GM18505 (cell line): ENCODE results near the gene CAMSAP2.
A peak's percentile ranks its signal among the peaks of the same experiment; 100 is the strongest.

Experiments used
- ATAC-seq: cut with Tn5 transposase; IDR thresholded peaks from one replicate; pipeline ENCODE4 v1.9.1; 2021; ENCODE audit not compliant: unreplicated experiment
- POLR2A ChIP-seq: IDR thresholded peaks from 4 replicates; pipeline ENCODE4 v1.6.1; 2011; ENCODE audit warnings: borderline replicate concordance; ENCODE audit not compliant: insufficient read depth, insufficient read length; ENCODE audit errors: extremely low read depth

Gene CAMSAP2

DNA sequence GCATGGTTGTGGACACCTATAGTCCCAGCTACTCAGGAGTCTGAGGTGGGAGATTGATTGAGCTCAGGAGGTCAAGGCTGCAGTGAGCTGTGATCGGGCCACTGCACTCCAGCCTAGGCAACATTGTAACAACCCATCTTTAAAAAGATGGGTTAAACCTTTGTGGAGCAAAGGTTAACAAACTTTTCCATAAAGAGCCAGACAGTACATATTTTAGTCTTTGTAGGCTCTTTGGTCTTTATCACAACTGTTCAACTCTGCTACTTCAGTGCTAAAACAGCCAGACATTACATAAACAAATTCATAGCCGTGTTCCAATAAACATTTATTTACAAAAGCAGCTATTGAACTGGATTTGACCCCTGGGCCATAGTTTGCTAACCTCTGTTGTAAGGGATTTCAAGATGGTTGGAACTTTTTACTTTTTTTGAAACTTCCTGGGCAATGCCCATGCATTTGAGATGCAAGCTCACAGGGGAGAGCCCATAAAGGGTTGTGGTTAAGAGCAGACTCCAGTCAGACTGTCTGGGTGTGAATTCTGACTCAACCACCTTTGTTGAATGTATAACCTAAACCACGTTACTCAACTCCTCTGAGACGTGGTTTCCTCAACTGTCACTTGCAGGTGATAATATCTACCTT is 166.8 kb downstream of the CAMSAP2 start:
- no peak for ATAC-seq
- no peak for TF ChIP-seq POLR2A

DNA sequence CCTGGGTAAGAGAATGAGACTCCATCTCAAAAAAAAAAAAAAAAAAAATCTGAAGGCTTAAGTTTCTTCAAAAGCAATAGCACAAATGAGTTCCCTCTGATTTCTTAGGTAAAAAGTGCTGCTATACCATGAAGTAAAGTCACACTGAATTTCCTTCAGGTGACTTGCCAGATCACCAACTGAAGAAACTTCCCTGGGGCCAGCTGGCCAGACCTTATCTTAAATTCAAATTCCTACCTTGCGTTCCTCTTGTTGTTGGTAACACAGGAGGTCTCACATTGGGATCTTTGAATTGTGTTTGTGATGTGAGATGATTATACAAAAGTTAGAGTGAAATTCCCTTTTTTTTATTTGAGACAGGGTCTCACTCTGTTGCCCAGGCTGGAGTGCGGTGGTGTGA is 167.8 kb downstream of the CAMSAP2 start:
- TF ChIP-seq POLR2A = no peak
- ATAC-seq = no peak

DNA sequence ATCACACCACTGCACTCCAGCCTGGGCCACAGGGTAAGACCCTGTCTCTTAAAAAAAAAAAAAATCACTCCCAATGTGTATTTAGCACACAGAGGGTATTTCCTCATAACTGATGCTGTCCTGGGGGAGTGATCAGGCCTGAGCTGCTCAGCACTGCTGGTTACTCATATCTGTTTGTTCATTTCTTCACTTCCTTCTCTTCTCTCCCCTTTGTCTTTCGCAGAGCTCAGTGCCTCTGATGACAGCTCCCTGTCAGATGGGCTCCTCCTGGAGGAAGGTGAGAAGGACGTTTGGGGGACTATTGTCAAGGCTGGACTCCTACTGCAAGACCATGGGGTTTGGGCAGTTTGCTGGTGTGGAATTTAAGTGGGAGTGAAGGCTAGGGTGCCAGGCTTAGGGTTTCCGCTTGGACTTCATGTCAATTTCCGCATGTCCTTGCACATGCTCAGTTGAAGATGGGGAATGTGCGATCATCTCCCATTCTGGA is 169.0 kb downstream of the CAMSAP2 start:
- TF ChIP-seq POLR2A = no peak

DNA sequence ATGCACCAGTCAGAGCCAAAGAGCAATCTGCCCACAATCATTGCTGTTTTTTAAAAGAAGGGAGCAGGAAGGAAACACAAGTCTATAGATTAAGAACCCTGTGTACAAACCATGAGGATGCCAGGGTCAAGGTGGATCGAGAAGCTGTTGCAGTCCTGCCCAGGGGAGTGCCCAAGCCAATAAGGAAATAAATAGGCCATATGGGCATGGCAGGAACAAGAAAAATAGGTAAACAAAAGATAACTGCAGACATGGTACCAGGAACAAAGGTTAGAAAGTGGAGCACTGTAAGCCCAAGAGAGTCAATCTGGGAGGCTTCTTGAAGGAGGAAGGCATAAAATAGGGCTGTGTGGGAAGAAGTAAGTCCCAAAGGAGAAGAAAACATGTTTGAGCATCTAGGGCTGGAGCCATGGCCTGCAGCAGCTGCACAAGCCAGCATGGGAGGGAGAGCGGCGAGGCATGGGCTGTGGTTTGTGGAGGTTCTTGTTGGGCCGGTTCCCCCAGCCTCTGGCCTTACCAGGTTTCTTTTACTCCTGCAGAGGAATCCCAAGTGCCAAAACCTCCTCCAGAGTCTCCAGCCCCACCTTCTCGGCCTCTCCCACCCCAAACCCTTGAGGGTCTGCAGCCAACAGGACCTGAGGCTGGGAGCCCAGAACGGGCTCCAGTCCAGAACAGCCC is 169.6 kb downstream of the CAMSAP2 start:
- no peak for ATAC-seq
- TF ChIP-seq POLR2A = no peak

More for the DNA sequence above, 169.0 kb downstream of the CAMSAP2 start:
- peak; percentile 60 for ATAC-seq

DNA sequence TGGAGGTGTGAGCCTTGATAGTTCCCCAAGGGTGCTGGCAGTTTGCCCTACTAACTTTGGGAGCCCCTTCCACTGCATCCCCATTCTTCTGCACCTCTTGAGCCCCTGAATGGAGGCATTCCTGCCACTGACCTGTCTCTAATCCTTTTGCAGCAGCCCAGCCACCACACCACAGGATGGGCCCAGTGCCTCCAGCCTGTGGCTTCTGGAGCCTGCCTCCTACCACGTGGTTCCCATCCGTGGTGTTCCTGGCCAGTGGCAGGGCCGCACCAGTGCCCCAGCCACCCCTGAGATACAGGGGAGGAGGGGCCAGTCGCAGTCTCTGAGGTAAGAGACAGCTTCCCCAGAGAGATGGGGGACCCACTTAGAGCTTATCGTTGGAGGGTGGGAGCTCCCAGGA is 170.4 kb downstream of the CAMSAP2 start:
- no peak for ATAC-seq
- TF ChIP-seq POLR2A = no peak

DNA sequence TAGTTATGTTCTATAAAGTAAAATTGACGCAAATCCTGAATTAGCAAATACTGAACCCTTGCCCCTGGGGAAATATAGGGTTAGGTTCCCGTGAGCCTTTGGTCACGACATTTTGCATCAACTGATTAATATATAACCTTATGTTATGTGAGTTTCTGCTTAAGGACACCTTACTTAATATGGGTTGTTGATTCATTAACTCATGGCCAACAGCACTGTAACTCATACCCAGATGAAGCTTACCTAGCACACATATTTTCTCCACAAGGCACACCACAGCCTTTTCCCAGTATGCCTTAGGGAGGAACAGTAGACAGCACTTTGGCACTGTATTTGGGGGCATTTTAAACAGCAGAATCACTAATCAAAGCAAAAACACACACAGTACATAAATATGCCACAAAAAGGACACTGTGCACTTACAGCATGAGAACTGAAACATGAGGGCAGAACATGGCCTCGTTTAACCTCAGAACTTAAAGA is 171.1 kb downstream of the CAMSAP2 start:
- ATAC-seq = no peak
- no peak for TF ChIP-seq POLR2A
